ENCODE measurements around the gene PAFAH1B2. TPM values are rescaled to one million over a fixed set of nuclear protein-coding genes. Genes with fewer than 3 reads are reported as not detected.

Gene PAFAH1B2
- total and polyA plus RNA-seq, 10 of the 15 experiments (the other 5 are each of a cell fraction or from before 2014, with no cell fraction given) = 17.6 to 64.8 (median 47.6) TPM

DNA sequence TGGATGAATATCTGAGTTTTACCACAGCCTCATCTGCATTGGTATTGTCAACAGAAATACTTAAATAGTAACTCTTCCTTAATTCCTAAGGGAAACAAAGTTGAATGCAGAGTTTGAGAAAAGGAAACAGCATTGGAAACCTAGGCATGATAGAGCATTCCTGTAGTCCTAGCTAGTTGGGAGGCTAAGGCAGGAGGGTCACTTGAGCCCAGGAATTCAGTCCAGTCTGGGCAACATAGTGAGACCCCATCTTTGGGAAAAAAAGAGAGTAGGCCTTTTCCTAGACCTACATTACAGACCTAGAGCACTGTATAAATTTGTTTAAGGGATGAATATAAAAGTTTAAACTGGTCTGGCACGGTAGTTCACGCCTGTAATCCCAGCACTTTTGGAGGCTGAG lies 13.4 kb downstream of the PAFAH1B2 start (continued):
- TF ChIP-seq, protein P1, sequence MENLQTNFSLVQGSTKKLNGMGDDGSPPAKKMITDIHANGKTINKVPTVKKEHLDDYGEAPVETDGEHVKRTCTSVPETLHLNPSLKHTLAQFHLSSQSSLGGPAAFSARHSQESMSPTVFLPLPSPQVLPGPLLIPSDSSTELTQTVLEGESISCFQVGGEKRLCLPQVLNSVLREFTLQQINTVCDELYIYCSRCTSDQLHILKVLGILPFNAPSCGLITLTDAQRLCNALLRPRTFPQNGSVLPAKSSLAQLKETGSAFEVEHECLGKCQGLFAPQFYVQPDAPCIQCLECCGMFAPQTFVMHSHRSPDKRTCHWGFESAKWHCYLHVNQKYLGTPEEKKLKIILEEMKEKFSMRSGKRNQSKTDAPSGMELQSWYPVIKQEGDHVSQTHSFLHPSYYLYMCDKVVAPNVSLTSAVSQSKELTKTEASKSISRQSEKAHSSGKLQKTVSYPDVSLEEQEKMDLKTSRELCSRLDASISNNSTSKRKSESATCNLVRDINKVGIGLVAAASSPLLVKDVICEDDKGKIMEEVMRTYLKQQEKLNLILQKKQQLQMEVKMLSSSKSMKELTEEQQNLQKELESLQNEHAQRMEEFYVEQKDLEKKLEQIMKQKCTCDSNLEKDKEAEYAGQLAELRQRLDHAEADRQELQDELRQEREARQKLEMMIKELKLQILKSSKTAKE (IDR thresholded peaks at IDR 0.05; ENCODE audit: low read depth, poor library complexity, severe bottlenecking) = no peak
- no peak for TF ChIP-seq SUZ12 (IDR thresholded peaks at IDR 0.05; ENCODE audit: unreplicated experiment)
- no peak for TF ChIP-seq TBL1XR1 (IDR thresholded peaks at IDR 0.05; ENCODE audit: low read depth, low read length)
- no peak for TF ChIP-seq JUND (IDR thresholded peaks at IDR 0.05; ENCODE audit: low read depth, low read length)
- TF ChIP-seq GABPA (IDR thresholded peaks at IDR 0.05; ENCODE audit: low read depth) = no peak

DNA sequence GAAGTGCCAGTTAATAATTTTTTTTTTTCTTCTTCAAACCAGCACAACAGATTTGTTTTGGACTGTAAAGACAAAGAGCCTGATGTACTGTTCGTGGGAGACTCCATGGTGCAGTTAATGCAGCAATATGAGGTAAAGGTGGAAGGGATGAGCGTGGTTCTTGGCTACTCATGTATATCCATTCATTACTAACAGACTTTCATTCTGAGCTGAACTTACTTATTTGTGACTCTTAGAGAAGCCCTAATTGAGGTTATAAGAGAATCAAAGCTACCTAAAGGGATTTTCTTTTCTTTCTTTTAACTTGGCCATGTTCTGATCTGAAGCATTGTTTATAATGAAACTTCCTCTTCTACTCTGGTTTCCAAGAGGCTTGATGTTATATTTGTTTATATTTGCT lies 15.8 kb downstream of the PAFAH1B2 start:
- ATAC-seq (peak; percentile 87), FAIRE-seq (no peak), DNase-seq (ENCODE audit: low read depth, low spot score) (no peak)
- CTCF ChIA-PET = interaction anchor here (0.9 to 5.2 kb wide), 6 partner anchors 13 to 283 kb away, joined by 3 to 47 read pairs (median 6); partner anchors contain the start of gene SIDT2
- RAD21 ChIA-PET (ENCODE audit: unreplicated experiment) = interaction anchor here (0.9 to 2.7 kb wide), 4 partner anchors 12 to 19 kb away, joined by 5 to 14 read pairs (median 8); partner anchors contain the start of genes PAFAH1B2 and SIDT2
- Histone ChIP-seq H4K20me1 (ENCODE audit: control insufficient read depth, insufficient read depth) (no peaks in the 10 kb centered on the region), H3K36me3 (ENCODE audit: control insufficient read depth in 2 of 2, insufficient read depth in 2 of 2, low read length in 1 of 2) (peaks cover 3 to 18% of the 10 kb centered on the region in 2 experiments), H3K9ac (ENCODE audit: control insufficient read depth, insufficient read depth, low read length) (no peak overlapping the region), H3K4me1 (ENCODE audit: control insufficient read depth, insufficient read depth, low read length) (peaks cover 15% of the 10 kb centered on the region), H3K4me2 (ENCODE audit: control insufficient read depth, insufficient read depth) (no peak overlapping the region), H3K9me3 (replicated peaks; ENCODE audit: control insufficient read depth, insufficient read depth, low read length) (no peaks in the 10 kb centered on the region), H2AFZ (ENCODE audit: control insufficient read depth, low read depth, low read length) (no peak overlapping the region), H3K79me2 (ENCODE audit: control insufficient read depth, insufficient read depth, low read length) (peaks cover 30% of the 10 kb centered on the region), H3K27ac (ENCODE audit: control insufficient read depth, insufficient read depth) (no peak overlapping the region), H3K27me3 (replicated peaks in 1 of 2; ENCODE audit: control insufficient read depth in 2 of 2, insufficient read depth in 2 of 2, low read length in 1 of 2) (no peaks in the 10 kb centered on the region), H3K4me3 (no peak overlapping the region)
- no TSS peak for BruUV-seq (replicated peaks)
- TF ChIP-seq IRF4 (IDR thresholded peaks at IDR 0.05; ENCODE audit: low read depth, low read length) (no peak), JUNB (IDR thresholded peaks at IDR 0.05) (peak; percentile 30; the same call in 1 of the 2 replicates), ZSCAN29 (IDR thresholded peaks at IDR 0.05) (no peak), MTA2 (IDR thresholded peaks at IDR 0.05; ENCODE audit: low read depth) (peak; percentile 71)
- in situ Hi-C loops (cut with MboI) (no loop called here), intact Hi-C loops (cut with micrococcal nuclease; ENCODE audit: unreplicated experiment) (no loop called here)
- POLR2A ChIA-PET = interaction anchor here (0.6 to 2.2 kb wide), 7 partner anchors 10 to 70 kb away, joined by 3 to 14 read pairs (median 3); partner anchors contain the start of genes PAFAH1B2 and SIDT2
- 3% methylated on average over 2 of the region's 2 CpGs for WGBS (ENCODE audit: insufficient coverage, insufficient replicate concordance, low lambda C conversion rate, missing lambda C conversion rate)
- SMC1A ChIA-PET (ENCODE audit: uncharacterized antibody, unreplicated experiment) = interaction anchor here (0.6 to 7.0 kb wide), 7 partner anchors 10 to 278 kb away, joined by 3 to 55 read pairs (median 7); partner anchors contain the start of genes PAFAH1B2 and SIDT2
